CD4-positive, CD25-positive, alpha-beta regulatory T cell (primary cell): ENCODE measurements around the gene METTL23. TPM values are rescaled to one million over a fixed set of nuclear protein-coding genes. Genes with fewer than 3 reads are reported as not detected.

Source experiments
- ATAC-seq, 2 donors: fragments of 150-1000 bp; cut with Tn5 transposase; one replicate each; pipeline ENCODE4 v1.10.0; 2021; ENCODE audit warnings: low read depth in 2 of 2, moderate number of reproducible peaks in 2 of 2, moderate library complexity in 1 of 2
- DNase-seq, 3 donors: peaks; one replicate each; pipeline versions ENCODE4 v3.0.0 to v3.0.0-alpha.2; 2012 to 2022; ENCODE audit warnings: mixed read lengths in 1 of 3
- H3K27ac ChIP-seq: one replicate; pipeline ENCODE4 v1.7.0; 2013; ENCODE audit warnings: mild to moderate bottlenecking, low read length; ENCODE audit not compliant: insufficient read depth, poor library complexity, severe bottlenecking
- H3K27me3 ChIP-seq: one replicate; pipeline ENCODE4 v1.7.0; 2013; ENCODE audit warnings: low read length; ENCODE audit not compliant: control insufficient read depth, insufficient read depth
- H3K36me3 ChIP-seq: one replicate; pipeline ENCODE4 v1.7.0; 2013; ENCODE audit warnings: mild to moderate bottlenecking, low read length, moderate library complexity; ENCODE audit not compliant: control insufficient read depth, insufficient read depth
- H3K4me1 ChIP-seq: 2 replicates; pipeline ENCODE4 v1.7.0; 2013; ENCODE audit warnings: mild to moderate bottlenecking, low read length; ENCODE audit not compliant: insufficient read depth, control insufficient read depth, poor library complexity, severe bottlenecking
- H3K4me3 ChIP-seq: one replicate; pipeline ENCODE4 v1.7.0; 2013; ENCODE audit warnings: low read depth, mild to moderate bottlenecking, low read length, moderate library complexity
- H3K9me3 ChIP-seq, 2 experiments: 1 replicate in 1 of 2; 2 replicates in 1 of 2; pipeline ENCODE4 v1.7.0; 2013; ENCODE audit warnings: low read length in 2 of 2, mild to moderate bottlenecking in 1 of 2, moderate library complexity in 1 of 2; ENCODE audit not compliant: control insufficient read depth in 2 of 2
- H3K27ac Mint-ChIP-seq, 3 donors: one replicate each; pipeline ENCODE4 v1.8.0; 2020 to 2022; ENCODE audit warnings: mild to moderate bottlenecking in 3 of 3, mixed read lengths in 3 of 3, moderate library complexity in 2 of 3
- H3K27me3 Mint-ChIP-seq: one replicate; pipeline ENCODE4 v1.8.0; 2022; ENCODE audit warnings: mild to moderate bottlenecking, mixed read lengths
- H3K36me3 Mint-ChIP-seq: one replicate; pipeline ENCODE4 v1.8.0; 2020; ENCODE audit warnings: mixed read lengths
- H3K4me1 Mint-ChIP-seq, 4 donors: one replicate each; pipeline ENCODE4 v1.8.0; 2020 to 2022; ENCODE audit warnings: mixed read lengths in 4 of 4, mild to moderate bottlenecking in 1 of 4
- H3K4me3 Mint-ChIP-seq, 4 donors: one replicate each; pipeline ENCODE4 v1.8.0; 2020 to 2022; ENCODE audit warnings: mild to moderate bottlenecking in 4 of 4, mixed read lengths in 4 of 4, moderate library complexity in 3 of 4
- H3K9me3 Mint-ChIP-seq, 7 donors: one replicate each; pipeline ENCODE4 v1.8.0; 2020 to 2022; ENCODE audit warnings: mixed read lengths in 7 of 7, mild to moderate bottlenecking in 3 of 7, moderate library complexity in 2 of 7
- polyA plus RNA-seq, 4 donors: library from polyadenylated mRNA; unstranded; fragments of 300-500 nt; fragmentation: Illumina TruSeq; gene quantifications; one replicate each; pipeline ENCODE4 v1.2.3, GENCODE V29; 2021
- total RNA-seq: library from RNA; stranded (reverse); gene quantifications from one replicate; pipeline ENCODE4 v1.2.3, GENCODE V29; 2022

METTL23 gene
- total and polyA plus RNA-seq, 5 donors from 2014 or later = 44.1 to 175 (median 155) TPM

DNA sequence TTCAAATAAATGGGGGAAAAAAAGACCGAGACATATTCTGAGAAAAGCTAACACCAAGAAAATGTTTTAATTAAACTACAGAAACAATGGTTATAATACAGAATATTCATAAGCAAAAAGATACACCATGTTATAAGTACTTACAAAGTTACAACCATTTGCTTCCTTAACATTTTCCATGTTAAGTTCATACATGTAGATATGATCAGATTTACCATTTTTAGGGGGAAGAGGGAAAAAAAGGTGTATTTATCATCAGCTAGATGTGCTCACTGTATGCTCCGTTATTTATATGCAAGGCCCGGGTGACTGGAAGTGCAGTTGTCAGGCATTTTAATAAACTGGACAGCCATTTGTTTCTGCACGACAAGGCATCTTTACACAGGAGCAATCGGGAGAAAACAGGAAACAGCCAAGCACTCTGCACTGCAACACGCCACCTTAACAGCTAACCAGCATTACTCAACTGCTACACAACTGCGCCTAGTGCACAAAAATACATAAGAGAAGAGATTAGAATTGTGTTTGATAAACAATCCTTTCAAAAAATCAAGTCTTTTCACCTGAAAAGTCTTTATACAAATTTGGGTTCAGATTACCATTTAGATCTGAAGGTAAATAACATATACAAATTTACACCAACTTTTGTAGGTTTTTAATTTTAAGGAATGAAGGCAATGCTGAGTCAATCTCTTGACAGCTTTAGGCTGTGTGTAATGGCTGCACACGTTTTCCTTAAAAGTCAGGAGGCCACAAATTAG, 7.6 kb downstream of the METTL23 start:
- H3K9me3 Mint-ChIP-seq = peaks cover 0 to 3% (median 0%) of the 10 kb centered on the region in 7 donors

GRCh38 chr17:76735006-76735405, 8.4 kb downstream of the METTL23 start:
- peaks cover 0 to 3% (median 0%) of the 10 kb centered on the region in 7 donors for H3K9me3 Mint-ChIP-seq
- H3K36me3 Mint-ChIP-seq = peaks cover 40% of the 10 kb centered on the region
- Histone ChIP-seq H3K4me1 (peaks cover 75% of the 10 kb centered on the region), H3K27ac (peak overlapping the region; percentile 99), H3K27me3 (no peaks in the 10 kb centered on the region), H3K4me3 (peak overlapping the region; percentile 90), H3K9me3 (no peaks in the 10 kb centered on the region), H3K36me3 (peaks cover 48% of the 10 kb centered on the region)
- peaks cover 10% of the 10 kb centered on the region for H3K27me3 Mint-ChIP-seq
- ATAC-seq = no peak
- H3K27ac Mint-ChIP-seq = peak overlapping the region; percentile 94 to 99 (median 99)
- H3K4me1 Mint-ChIP-seq = peaks cover 24 to 69% (median 57%) of the 10 kb centered on the region in 4 donors
- peak overlapping the region; percentile 88 to 97 (median 96) for H3K4me3 Mint-ChIP-seq
- DNase-seq = peak in 1 of 3 donors; percentile 70

More for the DNA sequence above, 7.6 kb downstream of the METTL23 start:
- H3K4me3 Mint-ChIP-seq = peak overlapping the region; percentile 88 to 97 (median 96)
- H3K27me3 ChIP-seq = no peaks in the 10 kb centered on the region
- H3K27me3 Mint-ChIP-seq = peaks cover 10% of the 10 kb centered on the region
- H3K36me3 Mint-ChIP-seq = peaks cover 43% of the 10 kb centered on the region
- H3K27ac Mint-ChIP-seq = peak overlapping the region; percentile 94 to 99 (median 99)
- H3K4me3 ChIP-seq = peak overlapping the region; percentile 90
- peaks cover 27 to 71% (median 57%) of the 10 kb centered on the region in 4 donors for H3K4me1 Mint-ChIP-seq
- peaks cover 77% of the 10 kb centered on the region for H3K4me1 ChIP-seq
- H3K27ac ChIP-seq = peak overlapping the region; percentile 99
- DNase-seq = peak in 1 of 3 donors; percentile 64
- peaks cover 50% of the 10 kb centered on the region for H3K36me3 ChIP-seq
- no peaks in the 10 kb centered on the region for H3K9me3 ChIP-seq
- no peak for ATAC-seq

GRCh38 chr17:76735586-76736348, 9.1 kb downstream of the METTL23 start:
- Mint-ChIP-seq H3K4me3 (peak overlapping the region; percentile 88 to 97 (median 96)), H3K27me3 (peaks cover 10% of the 10 kb centered on the region), H3K27ac (peak overlapping the region; percentile 94 to 99 (median 99)), H3K9me3 (peaks cover 0 to 3% (median 0%) of the 10 kb centered on the region in 7 donors), H3K4me1 (peaks cover 31 to 70% (median 57%) of the 10 kb centered on the region in 4 donors), H3K36me3 (peaks cover 40% of the 10 kb centered on the region)
- no peak for DNase-seq
- Histone ChIP-seq H3K4me1 (peaks cover 69% of the 10 kb centered on the region), H3K27ac (peak overlapping the region; percentile 99), H3K9me3 (no peaks in the 10 kb centered on the region), H3K36me3 (peaks cover 45% of the 10 kb centered on the region), H3K4me3 (peak overlapping the region; percentile 90), H3K27me3 (no peaks in the 10 kb centered on the region)
- ATAC-seq = no peak

DNA sequence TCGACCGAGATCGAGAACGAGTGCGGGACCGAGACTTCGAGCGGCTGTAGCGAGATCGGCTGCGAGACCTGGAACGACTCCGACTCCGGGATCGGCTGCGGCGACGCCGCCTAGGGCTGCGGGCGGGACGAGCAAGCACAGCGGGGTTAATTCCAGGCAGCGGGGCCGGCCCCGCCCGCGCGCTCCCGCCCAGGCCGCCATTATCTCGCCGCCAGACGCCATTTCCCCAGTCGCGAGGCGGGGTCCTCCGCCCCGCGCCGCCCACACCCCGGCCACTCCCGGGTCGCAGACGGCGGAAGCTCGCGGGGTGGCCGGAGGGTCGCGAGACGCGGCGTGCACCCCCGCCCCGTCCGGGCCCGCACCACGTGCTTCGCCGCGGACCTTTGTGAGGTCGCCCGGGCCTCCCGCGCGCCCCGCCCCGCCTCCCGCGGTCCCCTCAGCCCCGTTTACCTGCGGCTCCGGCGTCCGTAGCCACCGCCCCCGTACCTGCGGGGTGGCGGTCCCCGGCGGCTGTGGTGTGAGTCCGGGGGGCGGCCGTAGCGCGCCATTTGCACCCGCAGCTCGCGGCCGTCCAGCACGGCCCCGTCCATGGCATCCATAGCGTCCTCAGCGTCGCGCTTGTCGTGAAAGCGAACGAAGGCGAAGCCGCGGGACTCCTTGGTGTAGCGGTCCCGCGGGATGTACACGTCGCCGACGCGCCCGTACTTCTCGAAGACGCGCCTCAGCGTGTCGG, 9.9 kb downstream of the METTL23 start:
- DNase-seq = peak; percentile 58 to 76 (median 67)
- Histone ChIP-seq H3K27ac (peak overlapping the region; percentile 99), H3K27me3 (no peaks in the 10 kb centered on the region), H3K4me3 (peak overlapping the region; percentile 90), H3K4me1 (peaks cover 64% of the 10 kb centered on the region), H3K9me3 (no peaks in the 10 kb centered on the region), H3K36me3 (peaks cover 41% of the 10 kb centered on the region)
- Mint-ChIP-seq H3K4me3 (peak overlapping the region; percentile 88 to 97 (median 96)), H3K36me3 (peaks cover 36% of the 10 kb centered on the region), H3K27ac (peak overlapping the region; percentile 99), H3K27me3 (peaks cover 10% of the 10 kb centered on the region), H3K4me1 (peaks cover 34 to 70% (median 56%) of the 10 kb centered on the region in 4 donors), H3K9me3 (peaks cover 0 to 3% (median 0%) of the 10 kb centered on the region in 7 donors)
- ATAC-seq = peak; percentile 7

GRCh38 chr17:76737082-76737675, 10.5 kb downstream of the METTL23 start, which contains the start of gene SRSF2:
Gene SRSF2 (minus strand): TSS chr17:76737331. CDS start chr17:76737160, 171 bp downstream.
- H3K4me3 Mint-ChIP-seq = peak within 1 kb of the TSS; percentile 88 to 97 (median 96)
- H3K36me3 Mint-ChIP-seq = peaks cover 37% of the 10 kb centered on the region
- H3K36me3 ChIP-seq = peaks cover 40% of the 10 kb centered on the region
- H3K27ac Mint-ChIP-seq = peak within 1 kb of the TSS; percentile 99
- H3K27me3 Mint-ChIP-seq = peaks cover 10% of the 10 kb centered on the region
- peak within 1 kb of the TSS; percentile 99 for H3K27ac ChIP-seq
- H3K4me3 ChIP-seq = peak within 1 kb of the TSS; percentile 94
- H3K9me3 Mint-ChIP-seq = peaks cover 0 to 3% (median 0%) of the 10 kb centered on the region in 7 donors
- no peaks in the 10 kb centered on the region for H3K27me3 ChIP-seq
- no peaks in the 10 kb centered on the region for H3K9me3 ChIP-seq
- ATAC-seq (peak; percentile 72 to 80), DNase-seq (peak; percentile 98 to 100 (median 99))
- peaks cover 58% of the 10 kb centered on the region for H3K4me1 ChIP-seq
- peaks cover 34 to 63% (median 54%) of the 10 kb centered on the region in 4 donors for H3K4me1 Mint-ChIP-seq

- H3K4me1 Mint-ChIP-seq = peaks cover 31 to 56% (median 50%) of the 10 kb centered on the region in 4 donors
- ATAC-seq (peak; percentile 68 to 71), DNase-seq (peak; percentile 89 to 96 (median 95))
- H3K27ac Mint-ChIP-seq = peak within 1 kb of the TSS; percentile 99
- Histone ChIP-seq H3K4me3 (peak within 1 kb of the TSS; percentile 94), H3K27ac (peak within 1 kb of the TSS; percentile 99), H3K4me1 (peaks cover 52% of the 10 kb centered on the region), H3K36me3 (peaks cover 33% of the 10 kb centered on the region), H3K27me3 (no peaks in the 10 kb centered on the region), H3K9me3 (no peaks in the 10 kb centered on the region)
- H3K36me3 Mint-ChIP-seq = peaks cover 41% of the 10 kb centered on the region
- peaks cover 0 to 3% (median 0%) of the 10 kb centered on the region in 7 donors for H3K9me3 Mint-ChIP-seq
- H3K4me3 Mint-ChIP-seq = peak within 1 kb of the TSS; percentile 88 to 96 (median 95)
- peaks cover 10% of the 10 kb centered on the region for H3K27me3 Mint-ChIP-seq
These were observed 11.2 kb downstream of the METTL23 start, which contains the start of gene MFSD11 for GRCh38 chr17:76737676-76738467. Gene MFSD11 (plus strand): TSS chr17:76738119. CDS start chr17:76738353, 234 bp downstream.
